Neural crest cell (in vitro differentiated cells): ENCODE results near the gene FBLN2. TPM values are rescaled to one million over a fixed set of nuclear protein-coding genes. Genes with fewer than 3 reads are reported as not detected.

Experiments
- DNase-seq: peaks from one replicate; pipeline ENCODE4 v3.0.0; 2021; ENCODE audit warnings: low read depth, mixed read lengths, low spot score
- H3K27ac Mint-ChIP-seq: one replicate; pipeline ENCODE4 v1.8.0; 2021; ENCODE audit warnings: mild to moderate bottlenecking, mixed read lengths; ENCODE audit not compliant: unreplicated experiment
- H3K27me3 Mint-ChIP-seq: 2 replicates; pipeline ENCODE4 v1.8.0; 2021; ENCODE audit warnings: low read depth, mild to moderate bottlenecking, mixed read lengths
- H3K36me3 Mint-ChIP-seq: 2 replicates; pipeline ENCODE4 v1.8.0; 2021; ENCODE audit warnings: low read depth, mild to moderate bottlenecking, mixed read lengths
- H3K4me1 Mint-ChIP-seq: 2 replicates; pipeline ENCODE4 v1.8.0; 2021; ENCODE audit warnings: mixed read lengths
- H3K4me3 Mint-ChIP-seq: one replicate; pipeline ENCODE4 v1.8.0; 2021; ENCODE audit warnings: mild to moderate bottlenecking, mixed read lengths
- H3K9me3 Mint-ChIP-seq: 2 replicates; pipeline ENCODE4 v1.8.0; 2021; ENCODE audit warnings: mixed read lengths
- CTCF ChIP-seq: fragments of 200-600 bp; sonication (generic); conservative IDR thresholded peaks from 2 replicates; pipeline ENCODE4 v1.5.0; 2021; ENCODE audit warnings: antibody characterized with exemption, mild to moderate bottlenecking
- total RNA-seq: library from RNA; stranded (reverse); gene quantifications from 2 replicates; pipeline ENCODE4 v1.2.1, GENCODE V29; 2021

FBLN2 gene
- total RNA-seq, 1 donor from 2014 or later = 6.3 TPM

DNA sequence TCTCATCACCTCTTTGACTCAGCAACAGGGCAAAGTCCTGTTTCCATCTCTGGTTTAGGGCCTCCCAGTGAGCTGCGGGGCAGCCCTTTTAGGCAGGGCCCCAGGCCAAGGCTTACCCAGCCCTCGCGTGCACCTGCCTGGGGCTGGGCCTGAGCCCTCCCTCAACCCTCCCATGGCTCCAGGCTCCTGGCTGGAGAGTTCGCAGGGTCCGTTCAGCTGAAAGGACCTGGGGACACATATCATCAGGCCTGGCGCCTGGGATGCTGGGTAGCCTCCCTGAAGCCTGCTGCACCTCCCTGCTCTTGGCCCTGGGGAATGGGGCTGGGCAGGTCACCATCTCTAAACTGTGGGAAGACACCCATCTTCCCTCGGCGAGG is 39.1 kb upstream of the FBLN2 start:
- Mint-ChIP-seq H3K4me3 (no peak overlapping the region), H3K36me3 (no peaks in the 10 kb centered on the region), H3K27ac (no peak overlapping the region), H3K27me3 (no peaks in the 10 kb centered on the region), H3K9me3 (no peaks in the 10 kb centered on the region), H3K4me1 (peaks cover 22% of the 10 kb centered on the region)
- TF ChIP-seq CTCF = no peak
- no peak for DNase-seq

GRCh38 chr3:13512451-13512850 is 36.5 kb upstream of the FBLN2 start:
- no peaks in the 10 kb centered on the region for H3K36me3 Mint-ChIP-seq
- no peak overlapping the region for H3K27ac Mint-ChIP-seq
- H3K4me3 Mint-ChIP-seq = no peak overlapping the region
- DNase-seq = no peak
- H3K4me1 Mint-ChIP-seq = peaks cover 20% of the 10 kb centered on the region
- H3K27me3 Mint-ChIP-seq = no peaks in the 10 kb centered on the region
- no peak for TF ChIP-seq CTCF
- no peaks in the 10 kb centered on the region for H3K9me3 Mint-ChIP-seq

DNA sequence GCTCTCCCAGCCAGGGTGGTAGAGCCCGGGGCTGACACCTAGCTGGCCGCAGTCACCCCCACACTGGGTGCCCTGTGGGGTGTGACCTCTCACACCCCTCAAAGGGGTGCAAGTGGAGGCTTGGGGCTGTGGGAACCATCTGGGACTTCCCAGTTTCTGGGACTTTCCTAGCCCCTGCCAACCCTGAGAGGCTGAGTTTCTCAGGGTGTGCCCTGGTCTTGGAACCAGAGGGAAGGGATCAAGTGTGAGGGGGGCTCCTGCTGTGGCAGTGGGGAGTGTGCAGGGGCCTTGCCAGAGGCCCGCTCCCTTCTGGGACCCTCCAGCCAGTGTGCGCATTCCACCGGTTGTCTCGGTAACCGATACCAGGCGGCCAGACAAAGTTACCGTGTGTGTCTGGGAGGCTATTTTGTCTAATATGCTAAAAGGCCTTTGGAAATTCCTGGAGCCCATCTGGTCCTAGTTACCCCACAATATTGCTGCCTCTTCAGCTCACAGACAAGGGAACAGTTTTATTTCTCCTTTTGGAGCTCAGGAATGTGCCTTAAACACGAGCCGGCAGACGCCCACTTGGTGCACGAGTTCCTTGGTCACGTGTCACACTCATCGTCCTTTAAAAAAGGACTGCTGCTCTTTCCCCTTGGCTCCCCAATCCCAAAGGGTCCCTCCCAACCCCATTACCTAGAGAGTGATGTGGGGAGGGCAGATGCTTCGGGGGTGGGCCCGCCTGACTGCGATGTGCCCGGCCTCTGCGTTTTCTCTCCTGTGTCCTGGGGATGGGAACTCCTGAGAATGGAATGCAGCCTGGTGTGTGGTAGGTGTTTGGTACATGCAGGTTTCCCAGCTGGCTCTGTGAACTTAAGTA is 35.6 kb upstream of the FBLN2 start:
- Mint-ChIP-seq H3K9me3 (no peaks in the 10 kb centered on the region), H3K27ac (peak overlapping the region; percentile 19)
- no peak for DNase-seq

DNA sequence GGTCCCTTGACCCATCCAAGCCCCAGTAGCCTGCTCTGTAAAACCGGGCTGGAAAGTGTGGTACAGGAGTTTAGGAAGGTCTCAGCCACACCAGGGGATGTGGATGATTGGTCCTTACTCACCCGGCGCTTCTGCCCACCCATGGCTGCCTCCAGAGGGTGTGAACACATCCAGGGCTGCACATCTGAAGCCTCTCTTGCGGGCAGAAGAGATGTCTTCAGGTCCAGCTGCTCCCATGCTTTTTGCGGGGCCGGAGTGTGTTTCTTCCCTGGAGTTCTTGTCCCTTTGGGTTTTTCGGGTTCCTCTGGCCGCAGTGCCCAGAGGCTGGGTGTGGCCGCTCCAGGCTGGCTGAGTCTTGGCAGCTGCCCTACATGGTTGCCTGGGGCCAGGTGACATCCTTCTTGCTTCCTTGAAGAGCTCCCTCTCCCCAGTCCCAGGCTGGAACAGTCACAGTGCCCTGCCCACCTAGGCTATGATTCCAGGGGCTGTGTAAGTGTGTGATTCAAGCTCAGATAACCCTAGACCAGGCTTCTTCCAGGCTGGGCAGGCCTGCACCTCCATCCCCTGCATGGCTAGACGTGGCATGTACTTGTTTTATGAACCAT is 34.9 kb upstream of the FBLN2 start:
- H3K9me3 Mint-ChIP-seq = no peaks in the 10 kb centered on the region
- H3K4me1 Mint-ChIP-seq = peaks cover 13% of the 10 kb centered on the region
- no peaks in the 10 kb centered on the region for H3K36me3 Mint-ChIP-seq
- no peak overlapping the region for H3K4me3 Mint-ChIP-seq
- no peaks in the 10 kb centered on the region for H3K27me3 Mint-ChIP-seq
- DNase-seq = no peak
- no peak for TF ChIP-seq CTCF
- peak overlapping the region; percentile 19 for H3K27ac Mint-ChIP-seq

More for the DNA sequence above, 35.6 kb upstream of the FBLN2 start:
- no peak for TF ChIP-seq CTCF
- Mint-ChIP-seq H3K4me1 (peaks cover 13% of the 10 kb centered on the region), H3K36me3 (no peaks in the 10 kb centered on the region), H3K27me3 (no peaks in the 10 kb centered on the region), H3K4me3 (no peak overlapping the region)

- H3K27ac Mint-ChIP-seq = peak overlapping the region; percentile 1
- no peak overlapping the region for H3K4me3 Mint-ChIP-seq
- no peak for DNase-seq
- no peak for TF ChIP-seq CTCF
- H3K27me3 Mint-ChIP-seq = no peaks in the 10 kb centered on the region
- peaks cover 13% of the 10 kb centered on the region for H3K4me1 Mint-ChIP-seq
- H3K36me3 Mint-ChIP-seq = no peaks in the 10 kb centered on the region
- no peaks in the 10 kb centered on the region for H3K9me3 Mint-ChIP-seq
Measured at GRCh38 chr3:13514639-13515435, 34.1 kb upstream of the FBLN2 start.
